Esophagus muscularis mucosa (tissue), 3 donors: ENCODE measurements around the gene ARHGAP40.

ENCODE experiments used
- CTCF ChIP-seq, 3 experiments: fragments of 200-600 bp in 2 of 3; fragments of 450-650 bp in 1 of 3; sonication (generic) in 2 of 3; IDR thresholded peaks; one replicate each; pipeline ENCODE4 v1.5.1; 2017 to 2019; ENCODE audit warnings: antibody characterized with exemption in 3 of 3, mild to moderate bottlenecking in 2 of 3, moderate library complexity in 1 of 3
- POLR2A ChIP-seq: fragments of 450-650 bp; IDR thresholded peaks from one replicate; pipeline ENCODE4 v1.6.1; 2017; ENCODE audit warnings: antibody characterized with exemption, moderate library complexity, mild to moderate bottlenecking, low read depth
- POLR2AphosphoS5 ChIP-seq, 2 donors: sonication (generic); formaldehyde crosslinking; IDR thresholded peaks; one replicate each; pipeline ENCODE4 v1.6.1; 2017; ENCODE audit warnings: antibody characterized with exemption in 2 of 2

- TF ChIP-seq CTCF (IDR thresholded peaks at IDR 0.05) (no peak), POLR2A (no peak), POLR2AphosphoS5 (IDR thresholded peaks at IDR 0.05) (no peak)
Observed at GRCh38 chr20:38620441-38620840, 18.8 kb downstream of the ARHGAP40 start.
